ENCODE measurements around the gene PUS3. TPM values are rescaled to one million over a fixed set of nuclear protein-coding genes. Genes with fewer than 3 reads are reported as not detected.

Gene PUS3
- total RNA-seq, 1 experiment from 2014 or later: 7.6 TPM

GRCh38 chr11:125941619-125942611 is 38.9 kb upstream of the PUS3 start:
- peak; percentile 83 for DNase-seq (ENCODE audit: low spot score)

GRCh38 chr11:125941267-125941618 is 38.2 kb upstream of the PUS3 start:
- DNase-seq (ENCODE audit: low spot score): no peak

- DNase-seq (ENCODE audit: low spot score): no peak
These were observed 37.1 kb upstream of the PUS3 start for GRCh38 chr11:125940145-125940544.

GRCh38 chr11:125939081-125939521 is 36.1 kb upstream of the PUS3 start:
- no peak for DNase-seq (ENCODE audit: low spot score)

GRCh38 chr11:125938418-125938817 is 35.4 kb upstream of the PUS3 start:
- DNase-seq (ENCODE audit: low spot score): no peak

- no peak for DNase-seq (ENCODE audit: low spot score)
These were observed 32.7 kb upstream of the PUS3 start for GRCh38 chr11:125935618-125936199.

- no peak for DNase-seq (ENCODE audit: low spot score)
These were observed 32.0 kb upstream of the PUS3 start for GRCh38 chr11:125935056-125935455.

GRCh38 chr11:125934473-125934872 is 31.5 kb upstream of the PUS3 start:
- no peak for DNase-seq (ENCODE audit: low spot score)

- no peak for DNase-seq (ENCODE audit: low spot score)
These were observed 30.2 kb upstream of the PUS3 start for GRCh38 chr11:125933030-125933813.

GRCh38 chr11:125932301-125932700 is 29.3 kb upstream of the PUS3 start:
- no peak for DNase-seq (ENCODE audit: low spot score)

GRCh38 chr11:125931668-125932067 is 28.7 kb upstream of the PUS3 start:
- DNase-seq (ENCODE audit: low spot score): no peak

GRCh38 chr11:125931116-125931515 is 28.1 kb upstream of the PUS3 start:
- DNase-seq (ENCODE audit: low spot score): no peak

- no peak for DNase-seq (ENCODE audit: low spot score)
These were observed 27.1 kb upstream of the PUS3 start for GRCh38 chr11:125930076-125930450.

- DNase-seq (ENCODE audit: low spot score): no peak
These were observed 26.6 kb upstream of the PUS3 start for GRCh38 chr11:125929445-125930075.

GRCh38 chr11:125926682-125927081 is 23.7 kb upstream of the PUS3 start:
- no peak for DNase-seq (ENCODE audit: low spot score)

- DNase-seq (ENCODE audit: low spot score): no peak
These were observed 22.8 kb upstream of the PUS3 start for GRCh38 chr11:125925804-125926203.

- DNase-seq (ENCODE audit: low spot score): no peak
These were observed 22.3 kb upstream of the PUS3 start for GRCh38 chr11:125925247-125925740.

- DNase-seq (ENCODE audit: low spot score): no peak
These were observed 21.5 kb upstream of the PUS3 start for GRCh38 chr11:125924384-125925007.

GRCh38 chr11:125923633-125924032 is 20.6 kb upstream of the PUS3 start:
- no peak for DNase-seq (ENCODE audit: low spot score)

- DNase-seq (ENCODE audit: low spot score): peak; percentile 91
These were observed 20.1 kb upstream of the PUS3 start for GRCh38 chr11:125923012-125923579.

GRCh38 chr11:125922156-125922555 is 19.1 kb upstream of the PUS3 start:
- DNase-seq (ENCODE audit: low spot score): no peak
